Retinal pigment epithelial cell (primary cell): ENCODE data around the gene WNT10A.

ENCODE experiments used
- DNase-seq: peaks from one replicate; pipeline ENCODE4 v3.0.0-alpha.2; 2010; ENCODE audit warnings: low read depth
- H3K4me3 ChIP-seq: 2 replicates; pipeline ENCODE4 v1.5.1; 2011; ENCODE audit warnings: mild to moderate bottlenecking, low read length, control low read depth, moderate library complexity
- CTCF ChIP-seq: conservative IDR thresholded peaks from 2 replicates; pipeline ENCODE4 v1.5.1; 2011; ENCODE audit warnings: low read depth, low read length, control low read depth, inconsistent platforms

WNT10A gene

GRCh38 chr2:218882461-218882816, 1.8 kb downstream of the WNT10A start:
- no peak for TF ChIP-seq CTCF
- DNase-seq: no peak
- no peak overlapping the region for H3K4me3 ChIP-seq

- no peak overlapping the region for H3K4me3 ChIP-seq
- DNase-seq: no peak
- no peak for TF ChIP-seq CTCF
Observed at GRCh38 chr2:218882866-218883366, 2.3 kb downstream of the WNT10A start.

GRCh38 chr2:218883491-218884490, 3.1 kb downstream of the WNT10A start:
- H3K4me3 ChIP-seq: no peak overlapping the region

GRCh38 chr2:218884519-218884918, 3.9 kb downstream of the WNT10A start:
- TF ChIP-seq CTCF: no peak
- no peak for DNase-seq
- no peak overlapping the region for H3K4me3 ChIP-seq

More at GRCh38 chr2:218883491-218884490, 3.1 kb downstream of the WNT10A start:
- no peak for TF ChIP-seq CTCF
- DNase-seq: no peak

- H3K4me3 ChIP-seq: no peak overlapping the region
- no peak for TF ChIP-seq CTCF
- no peak for DNase-seq
Observed at GRCh38 chr2:218885981-218886947, 5.6 kb downstream of the WNT10A start.

- DNase-seq: no peak
- no peak overlapping the region for H3K4me3 ChIP-seq
- no peak for TF ChIP-seq CTCF
Observed at GRCh38 chr2:218887079-218887478, 6.4 kb downstream of the WNT10A start.
